K562 (cell line): ENCODE measurements around the gene TREM2. TPM values are rescaled to one million over a fixed set of nuclear protein-coding genes. Genes with fewer than 3 reads are reported as not detected.

Source experiments
- ATAC-seq: fragments of 200-7000 bp; cut with Tn5 transposase; 3 replicates; pipeline ENCODE4 v1.9.1; 2020; ENCODE audit warnings: moderate library complexity
- BruUV-seq: library from RNA; stranded (reverse); fragments of 400-500 nt; replicated peaks from 2 replicates; lab custom pipeline; 2021; lab: Mats Ljungman, UMichigan
- CTCF ChIA-PET: fragments of 300-600 bp; formaldehyde crosslinking; extraction: SDS; loops from one replicate; lab custom pipeline; 2021; ENCODE audit warnings: low intra/inter-chr PET ratio; lab: Yijun Ruan, JAX
- POLR2A ChIA-PET: fragments of 300-600, 350-650 bp; sonication (Branson Sonifier 250); formaldehyde crosslinking; extraction: SDS; loops from one replicate; lab custom pipeline; 2021; ENCODE audit warnings: antibody characterized with exemption, inconsistent platforms; lab: Yijun Ruan, JAX
- DNase-seq, 4 experiments: peaks; one replicate each; pipeline versions ENCODE4 v3.0.0 to v3.0.0-alpha.2; 2011 to 2018; ENCODE audit warnings: low spot score in 3 of 4, mixed read lengths in 3 of 4; ENCODE audit errors: extremely low read depth in 1 of 4
- FAIRE-seq: peaks from 2 replicates; lab custom pipeline; 2011; peaks lifted over from hg19 to GRCh38; lab: Jason Lieb, UNC
- H2AFZ ChIP-seq: 2 replicates; pipeline ENCODE4 v1.6.0; 2011; ENCODE audit warnings: low read depth, low read length, control low read depth, inconsistent platforms
- H3K27ac ChIP-seq: fragments of 200-600 bp; 3 replicates; pipeline ENCODE4 v1.8.0; 2011; ENCODE audit warnings: low read depth, mild to moderate bottlenecking, control low read depth, inconsistent platforms, low read length, moderate library complexity, mixed read lengths; ENCODE audit errors: extremely low read depth
- H3K27me3 ChIP-seq, 2 experiments: fragments of 300-600 bp in 1 of 2; 2 replicates in 1 of 2; 3 replicates in 1 of 2; pipeline versions ENCODE4 v1.6.0 to v1.8.0; 2011; ENCODE audit warnings: inconsistent platforms in 2 of 2, low read length in 2 of 2, mild to moderate bottlenecking in 1 of 2, mixed read lengths in 1 of 2, moderate library complexity in 1 of 2; ENCODE audit not compliant: control insufficient read depth in 2 of 2, insufficient read depth in 2 of 2
- H3K36me3 ChIP-seq: fragments of 300-600 bp; 3 replicates; pipeline ENCODE4 v1.8.0; 2011; ENCODE audit warnings: mild to moderate bottlenecking, low read length, inconsistent platforms; ENCODE audit not compliant: control insufficient read depth, insufficient read depth
- H3K4me1 ChIP-seq, 2 experiments: fragments of 200-600 bp in 1 of 2; replicated peaks in 1 of 2; 2 replicates in 1 of 2; 3 replicates in 1 of 2; pipeline versions ENCODE4 v1.5.1 to v1.8.0; 2011; ENCODE audit warnings: inconsistent platforms in 2 of 2, low read length in 2 of 2, mild to moderate bottlenecking in 1 of 2, mixed read lengths in 1 of 2, moderate library complexity in 1 of 2; ENCODE audit not compliant: control insufficient read depth in 2 of 2, insufficient read depth in 2 of 2
- H3K4me2 ChIP-seq: 2 replicates; pipeline ENCODE4 v1.6.1; 2011; ENCODE audit warnings: low read length, control low read depth, inconsistent platforms, mixed read lengths; ENCODE audit not compliant: insufficient read depth
- H3K4me3 ChIP-seq: fragments of 200-600 bp; sonication (generic), shearing (Covaris generic); 2 replicates; pipeline ENCODE4 v1.5.1; 2016; ENCODE audit warnings: control low read depth, inconsistent platforms
- H3K79me2 ChIP-seq: fragments of 200-600 bp; 3 replicates; pipeline ENCODE4 v1.8.0; 2011; ENCODE audit warnings: low read length, inconsistent platforms; ENCODE audit not compliant: control insufficient read depth, insufficient read depth
- H3K9ac ChIP-seq, 2 experiments: 2 replicates each; pipeline versions ENCODE4 v1.6.0 to v1.6.1; 2011; ENCODE audit warnings: low read depth in 2 of 2, low read length in 2 of 2, control low read depth in 1 of 2, inconsistent platforms in 1 of 2, mild to moderate bottlenecking in 1 of 2, mixed read lengths in 1 of 2; ENCODE audit not compliant: insufficient read depth in 1 of 2
- H3K9me1 ChIP-seq: one replicate; pipeline ENCODE4 v1.6.0; 2011; ENCODE audit warnings: inconsistent platforms, mild to moderate bottlenecking, low read length, moderate library complexity; ENCODE audit not compliant: control insufficient read depth, insufficient read depth
- H3K9me3 ChIP-seq: replicated peaks from 2 replicates; pipeline ENCODE4 v1.5.1; 2011; ENCODE audit warnings: low read depth, low read length, inconsistent platforms; ENCODE audit not compliant: control insufficient read depth, insufficient read depth
- H4K20me1 ChIP-seq: replicated peaks from 2 replicates; pipeline ENCODE4 v1.6.1; 2011; ENCODE audit warnings: low read length, inconsistent platforms, mixed read lengths; ENCODE audit not compliant: control insufficient read depth, insufficient read depth
- ARHGAP35 ChIP-seq: fragments of 450-650 bp; IDR thresholded peaks from 2 replicates; pipeline ENCODE4 v1.6.1; 2018; ENCODE audit not compliant: partially characterized antibody
- CBX3 ChIP-seq, 2 experiments: IDR thresholded peaks; 1 replicate in 1 of 2; 2 replicates in 1 of 2; pipeline ENCODE4 v1.6.1; 2012; ENCODE audit warnings: inconsistent platforms in 2 of 2, low read length in 2 of 2, borderline replicate concordance in 1 of 2, control low read depth in 1 of 2
- DIDO1 ChIP-seq: fragments of 450-650 bp; IDR thresholded peaks from 2 replicates; pipeline ENCODE4 v1.6.1; 2016; ENCODE audit warnings: low read depth, missing biosample characterization, missing genetic modification characterization
- PHF21A ChIP-seq: fragments of 450-650 bp; IDR thresholded peaks from 2 replicates; pipeline ENCODE4 v1.6.1; 2017; ENCODE audit warnings: low read depth, borderline replicate concordance
- POLR2H ChIP-seq: IDR thresholded peaks from 2 replicates; pipeline ENCODE4 v1.6.1; 2016; ENCODE audit warnings: missing genetic modification characterization, low read depth, mild to moderate bottlenecking, control low read depth, missing compliant biosample characterization, moderate library complexity
- REST ChIP-seq, 2 experiments: fragments of 450-650 bp; formaldehyde crosslinking in 1 of 2; IDR thresholded peaks; 2 replicates each; pipeline versions ENCODE4 v1.4.0 to v1.6.1; 2014 to 2020; ENCODE audit warnings: mild to moderate bottlenecking in 2 of 2, borderline replicate concordance in 1 of 2, low read depth in 1 of 2
- SIX5 ChIP-seq, 2 experiments: IDR thresholded peaks; 2 replicates each; pipeline ENCODE4 v1.6.1; 2011; ENCODE audit warnings: low read length in 2 of 2, borderline replicate concordance in 1 of 2, low read depth in 1 of 2, mild to moderate bottlenecking in 1 of 2, moderate library complexity in 1 of 2; ENCODE audit not compliant: insufficient read depth in 1 of 2
- STAT5B ChIP-seq: fragments of 250-450 bp; sonication (Bioruptor Pico); IDR thresholded peaks from 2 replicates; pipeline ENCODE4 v1.8.0; 2021; ENCODE audit warnings: mild to moderate bottlenecking, inconsistent platforms
- ZBTB2 ChIP-seq: fragments of 450-650 bp; IDR thresholded peaks from 2 replicates; pipeline ENCODE4 v1.6.1; 2016; ENCODE audit warnings: antibody characterized with exemption
- ZNF584 ChIP-seq: fragments of 200-800 bp; sonication (Bioruptor generic); IDR thresholded peaks from 2 replicates; pipeline ENCODE4 v1.6.1; 2016; ENCODE audit warnings: low read depth, mild to moderate bottlenecking, missing genetic modification characterization, missing compliant biosample characterization
- ZNF668 ChIP-seq: fragments of 250-450 bp; sonication (Bioruptor Pico); IDR thresholded peaks from 2 replicates; pipeline ENCODE4 v1.8.0; 2022; ENCODE audit warnings: mild to moderate bottlenecking, inconsistent platforms
- WGBS: fragments of 100-300 bp; shearing (Covaris generic); methylation state at CpG from one replicate; pipeline ENCODE4 v1.1.6; 2016; ENCODE audit warnings: low coverage, mixed read lengths; ENCODE audit not compliant: insufficient coverage; ENCODE audit errors: missing lambda C conversion rate; 5-methylcytosine and 5-hydroxymethylcytosine counted together
- in situ Hi-C: fragments of 300-500 bp; cut with MboI; formaldehyde crosslinking; loops from 4 replicates; pipeline ENCODE4 v1.15.0; 2018; ENCODE audit warnings: inconsistent platforms, mixed read lengths
- intact Hi-C: fragments of 100-400 bp; cut with micrococcal nuclease; formaldehyde crosslinking; loops from 2 replicates; pipeline ENCODE4 v1.14.2; 2022
- polyA plus RNA-seq, 8 experiments: library from polyadenylated mRNA; depleted of rRNA in 4 of 8; stranded (reverse) in 5 of 8; unstranded in 3 of 8; fragments of >200 nt; fragmentation: Nextera tagmentation in 2 of 8; fragmentation: Illumina TruSeq in 1 of 8; extraction: Ambion mirVana in 2 of 8; extraction: Trizol in 1 of 8; gene quantifications; 2 replicates each; pipeline versions ENCODE4 v1.2.1 to v1.2.3, GENCODE V29; 2011 to 2014; ENCODE audit warnings: inconsistent platforms in 1 of 8, missing spikeins in 1 of 8
- total RNA-seq, 7 experiments: library from RNA; depleted of rRNA in 6 of 7; stranded (reverse); fragments of >200 nt in 6 of 7; fragmentation: Illumina TruSeq in 2 of 7; extraction: Trizol in 2 of 7; gene quantifications; 2 replicates each; pipeline versions ENCODE4 v1.2.1 to v1.2.3, GENCODE V29; 2011 to 2021; ENCODE audit warnings: low replicate concordance in 1 of 7

The TREM2 gene
- total and polyA plus RNA-seq, 9 of the 15 experiments (the other 6 are each of a cell fraction or from before 2014, with no cell fraction given), result not detected

DNA sequence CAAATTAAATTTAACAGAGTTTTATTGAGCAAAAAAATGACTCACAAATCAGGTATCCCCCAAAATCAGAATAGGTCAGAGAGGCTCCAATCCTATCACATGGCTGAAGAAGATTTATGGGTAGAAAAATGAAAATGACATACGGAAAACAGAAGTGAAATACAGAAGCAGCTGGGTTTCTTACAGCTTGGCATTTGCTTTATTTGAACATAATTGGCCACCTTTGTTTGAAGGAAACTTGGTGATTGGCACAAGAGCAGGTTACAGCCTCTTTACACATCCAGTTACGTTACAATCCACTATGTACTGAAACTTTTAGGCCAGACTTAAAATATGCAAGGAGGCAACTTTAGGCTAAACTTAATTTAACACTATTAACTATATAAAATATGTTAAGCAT is 11.7 kb upstream of the TREM2 start:
- Histone ChIP-seq H3K79me2 (no peaks in the 10 kb centered on the region), H3K4me2 (no peak overlapping the region), H3K9ac (no peak overlapping the region), H3K4me3 (no peak overlapping the region), H2AFZ (no peak overlapping the region), H3K27me3 (peaks cover 0 to 17% of the 10 kb centered on the region in 2 experiments; a peak in 3 of 5 replicates), H3K9me1 (no peaks in the 10 kb centered on the region), H3K27ac (no peak overlapping the region), H3K36me3 (no peaks in the 10 kb centered on the region), H4K20me1 (peaks cover 4% of the 10 kb centered on the region; the same call in 1 of the 2 replicates), H3K4me1 (no peaks in the 10 kb centered on the region; a peak in 1 of 5 replicates), H3K9me3 (no peaks in the 10 kb centered on the region)
- ChIA-PET CTCF (no interaction called here), POLR2A (interaction anchor here (0.8 kb wide), 1 partner anchor 862 kb away, joined by 3 read pairs; no protein-coding TSS in a partner anchor)
- WGBS, result 2% methylated on average over 2 of the region's 2 CpGs
- no peak for FAIRE-seq
- TF ChIP-seq ARHGAP35 (no peak), STAT5B (no peak), REST (IDR thresholded peaks at IDR 0.05; ENCODE audit: borderline replicate concordance) (no peak), REST (CRISPR knock-in tag; IDR thresholded peaks at IDR 0.05; ENCODE audit: low read depth) (no peak), SIX5 (IDR thresholded peaks at IDR 0.05; ENCODE audit: borderline replicate concordance in 1 of 2, insufficient read depth in 1 of 2, low read depth in 1 of 2, low read length in 2 of 2) (no peak), CBX3 (IDR thresholded peaks at IDR 0.05; ENCODE audit: borderline replicate concordance in 1 of 2, low read length in 2 of 2) (no peak), PHF21A (no peak), ZNF584 (CRISPR knock-in tag) (no peak), DIDO1 (tag) (no peak), ZBTB2 (no peak), ZNF668 (CRISPR knock-in tag) (no peak), POLR2H (tag) (no peak)
- DNase-seq, result no peak
- BruUV-seq, result no TSS peak
- intact Hi-C loops, result no loop called here
- no peak for ATAC-seq
- in situ Hi-C loops, result no loop called here
